Left lung (tissue), 10 donors: ENCODE results near the gene EPS8. TPM values are rescaled to one million over a fixed set of nuclear protein-coding genes. Genes with fewer than 3 reads are reported as not detected.

Experiments used
- ATAC-seq: fragments of 200-7000 bp; cut with Tn5 transposase; one replicate; pipeline ENCODE4 v1.9.1; 2020; ENCODE audit warnings: moderate library complexity
- DNase-seq, 4 donors: peaks; one replicate each; pipeline ENCODE4 v3.0.0-alpha.2; 2013 to 2020
- H3K27ac ChIP-seq, 2 donors: fragments of 200-600 bp; sonication (generic) in 1 of 2; one replicate each; pipeline versions ENCODE4 v1.5.0 to v1.8.0; 2020 to 2021
- H3K27me3 ChIP-seq, 2 donors: fragments of 200-600 bp; sonication (generic) in 1 of 2; one replicate each; pipeline versions ENCODE4 v1.5.0 to v1.8.0; 2020 to 2021
- H3K36me3 ChIP-seq, 2 donors: fragments of 200-600 bp; sonication (generic) in 1 of 2; one replicate each; pipeline versions ENCODE4 v1.5.0 to v1.8.0; 2020 to 2021
- H3K4me1 ChIP-seq, 2 donors: fragments of 200-600 bp; one replicate each; pipeline ENCODE4 v1.8.0; 2021
- H3K4me3 ChIP-seq, 2 donors: fragments of 200-600 bp; sonication (generic) in 1 of 2; one replicate each; pipeline versions ENCODE4 v1.5.0 to v1.8.0; 2020 to 2021; ENCODE audit warnings: mild to moderate bottlenecking in 1 of 2
- H3K9me3 ChIP-seq, 2 donors: fragments of 200-600 bp; sonication (generic) in 1 of 2; one replicate each; pipeline versions ENCODE4 v1.5.0 to v1.8.0; 2020 to 2021
- intact Hi-C, 2 donors: fragments of 100-400 bp; cut with DNase I; formaldehyde crosslinking; loops; one replicate each; pipeline versions ENCODE4 v1.11.2 to v1.14.2; 2022
- polyA plus RNA-seq, 6 donors: library from polyadenylated mRNA; unstranded; fragments of 120-200 nt; gene quantifications; one replicate each; pipeline ENCODE4 v1.2.1, GENCODE V29; 2013; ENCODE audit not compliant: insufficient read length in 6 of 6
- total RNA-seq, 2 donors: library from RNA; stranded (reverse); fragmentation: NEBNext Ultra II Directional; extraction: Animal tissue kit (Norgen Biotek cat#: 25700); gene quantifications; one replicate each; pipeline ENCODE4 v1.2.1, GENCODE V29; 2021
- TF ChIP-seq, protein P1 (sequence below), 2 donors: fragments of 200-600 bp; sonication (generic) in 1 of 2; IDR thresholded peaks; one replicate each; pipeline versions ENCODE4 v1.5.0 to v1.8.0; 2021; ENCODE audit warnings: antibody characterized with exemption in 2 of 2
- donor health status: DM: no; HTN: yes; CAD: no.
- donor health status: DM: no; HTN: no; CAD: no.

The EPS8 gene
- total and polyA plus RNA-seq, 8 donors = 29.0 to 64.8 (median 42.6) TPM

DNA sequence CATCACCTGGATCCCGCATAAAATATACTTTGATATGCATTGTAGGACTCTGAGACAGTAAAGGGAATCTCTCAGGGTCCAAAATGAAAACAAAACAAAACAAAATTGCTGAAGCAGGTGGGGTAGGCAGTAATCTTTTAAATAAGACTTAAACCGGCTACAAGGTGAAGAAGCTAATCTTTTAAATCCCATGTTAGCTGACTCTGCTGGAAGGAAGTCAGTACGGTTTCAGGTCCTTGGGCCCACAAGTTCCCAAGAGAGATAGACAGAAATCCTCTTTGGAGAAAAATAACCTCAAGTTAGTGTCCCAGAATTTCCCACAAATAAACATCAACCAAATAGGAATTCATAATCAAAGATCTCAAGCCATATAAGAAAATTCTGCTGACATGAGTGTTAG is 5.0 kb upstream of the EPS8 start:
- no peak for DNase-seq
- H3K9me3 ChIP-seq = no peaks in the 10 kb centered on the region
- H3K27ac ChIP-seq = no peak overlapping the region
- H3K27me3 ChIP-seq = peaks cover 0 to 8% of the 10 kb centered on the region in 2 donors
- TF ChIP-seq, protein P1, sequence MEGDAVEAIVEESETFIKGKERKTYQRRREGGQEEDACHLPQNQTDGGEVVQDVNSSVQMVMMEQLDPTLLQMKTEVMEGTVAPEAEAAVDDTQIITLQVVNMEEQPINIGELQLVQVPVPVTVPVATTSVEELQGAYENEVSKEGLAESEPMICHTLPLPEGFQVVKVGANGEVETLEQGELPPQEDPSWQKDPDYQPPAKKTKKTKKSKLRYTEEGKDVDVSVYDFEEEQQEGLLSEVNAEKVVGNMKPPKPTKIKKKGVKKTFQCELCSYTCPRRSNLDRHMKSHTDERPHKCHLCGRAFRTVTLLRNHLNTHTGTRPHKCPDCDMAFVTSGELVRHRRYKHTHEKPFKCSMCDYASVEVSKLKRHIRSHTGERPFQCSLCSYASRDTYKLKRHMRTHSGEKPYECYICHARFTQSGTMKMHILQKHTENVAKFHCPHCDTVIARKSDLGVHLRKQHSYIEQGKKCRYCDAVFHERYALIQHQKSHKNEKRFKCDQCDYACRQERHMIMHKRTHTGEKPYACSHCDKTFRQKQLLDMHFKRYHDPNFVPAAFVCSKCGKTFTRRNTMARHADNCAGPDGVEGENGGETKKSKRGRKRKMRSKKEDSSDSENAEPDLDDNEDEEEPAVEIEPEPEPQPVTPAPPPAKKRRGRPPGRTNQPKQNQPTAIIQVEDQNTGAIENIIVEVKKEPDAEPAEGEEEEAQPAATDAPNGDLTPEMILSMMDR (IDR thresholded peaks at IDR 0.05) = no peak
- H3K4me3 ChIP-seq = no peak overlapping the region
- H3K4me1 ChIP-seq = peaks cover 0 to 7% of the 10 kb centered on the region in 2 donors
- intact Hi-C loops = no loop called here
- ATAC-seq = no peak
- no peaks in the 10 kb centered on the region for H3K36me3 ChIP-seq

GRCh38 chr12:15788233-15789219 is 662 bp downstream of the EPS8 start:
- no peaks in the 10 kb centered on the region for H3K36me3 ChIP-seq
- ATAC-seq (peak; percentile 54), DNase-seq (peak in 3 of 4 donors; percentile 44 to 61 (median 47))
- peak overlapping the region; percentile 57 to 63 for H3K4me3 ChIP-seq
- peaks cover 0 to 41% of the 10 kb centered on the region in 2 donors for H3K27me3 ChIP-seq
- TF ChIP-seq, protein P1 (IDR thresholded peaks at IDR 0.05) = no peak
- intact Hi-C loops = no loop called here
- peaks cover 0 to 17% of the 10 kb centered on the region in 2 donors for H3K4me1 ChIP-seq
- H3K9me3 ChIP-seq = no peaks in the 10 kb centered on the region
- H3K27ac ChIP-seq = peak overlapping the region; percentile 81 to 86

- Histone ChIP-seq H3K9me3 (no peaks in the 10 kb centered on the region), H3K27ac (peak overlapping the region; percentile 81 to 86), H3K4me1 (peaks cover 0 to 17% of the 10 kb centered on the region in 2 donors), H3K36me3 (no peaks in the 10 kb centered on the region), H3K27me3 (peaks cover 0 to 41% of the 10 kb centered on the region in 2 donors), H3K4me3 (peak overlapping the region; percentile 57 to 63)
- ATAC-seq (no peak), DNase-seq (no peak)
- TF ChIP-seq, protein P1 (IDR thresholded peaks at IDR 0.05) = no peak
- intact Hi-C loops = no loop called here
These were observed 1.4 kb downstream of the EPS8 start for GRCh38 chr12:15787778-15788177.

GRCh38 chr12:15786772-15787171 is 2.4 kb downstream of the EPS8 start:
- H3K27ac ChIP-seq = no peak overlapping the region
- no peaks in the 10 kb centered on the region for H3K36me3 ChIP-seq
- DNase-seq (no peak), ATAC-seq (no peak)
- peaks cover 0 to 17% of the 10 kb centered on the region in 2 donors for H3K4me1 ChIP-seq
- peaks cover 0 to 41% of the 10 kb centered on the region in 2 donors for H3K27me3 ChIP-seq
- peak overlapping the region; percentile 5 to 63 for H3K4me3 ChIP-seq
- intact Hi-C loops = no loop called here
- H3K9me3 ChIP-seq = no peaks in the 10 kb centered on the region
- TF ChIP-seq, protein P1 (IDR thresholded peaks at IDR 0.05) = no peak

DNA sequence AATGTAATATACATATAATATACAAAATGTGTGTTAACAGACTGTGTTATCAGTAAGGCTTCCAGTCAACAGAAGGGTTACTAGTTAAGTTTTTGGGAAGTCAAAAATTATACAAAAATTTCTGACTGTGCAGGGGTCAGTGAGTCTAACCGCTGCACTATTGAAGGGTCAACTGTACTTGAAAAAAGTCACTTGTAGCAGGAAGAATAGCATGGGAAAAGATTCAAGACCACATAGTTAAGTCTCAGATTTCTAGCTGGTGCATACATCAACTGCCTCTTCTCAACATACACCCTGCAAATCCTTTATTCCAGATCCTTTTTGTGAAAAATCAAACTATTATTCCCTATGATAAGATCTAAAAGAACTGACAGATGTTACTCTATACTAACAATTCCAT is 5.9 kb downstream of the EPS8 start:
- no peaks in the 10 kb centered on the region for H3K9me3 ChIP-seq
- H3K27me3 ChIP-seq = peaks cover 0 to 25% of the 10 kb centered on the region in 2 donors
- no peaks in the 10 kb centered on the region for H3K36me3 ChIP-seq
- ATAC-seq (no peak), DNase-seq (no peak)
- H3K4me3 ChIP-seq = no peak overlapping the region
- intact Hi-C loops = no loop called here
- H3K4me1 ChIP-seq = peaks cover 4 to 11% of the 10 kb centered on the region in 2 donors
- H3K27ac ChIP-seq = no peak overlapping the region
- TF ChIP-seq, protein P1 (IDR thresholded peaks at IDR 0.05) = no peak
